ENCODE results near the gene SUSD6. TPM values are rescaled to one million over a fixed set of nuclear protein-coding genes. Genes with fewer than 3 reads are reported as not detected.
A peak's percentile ranks its signal among the peaks of the same experiment; 100 is the strongest.

SUSD6 gene
- total RNA-seq, 1 donor from 2014 or later: 68.9 TPM

- DNase-seq (ENCODE audit: low spot score) (no peak), ATAC-seq (no peak)
- intact Hi-C loops (cut with DNase I): no loop called here
Measured at GRCh38 chr14:69663300-69663643, 51.9 kb downstream of the SUSD6 start.

GRCh38 chr14:69664265-69664664 lies 52.9 kb downstream of the SUSD6 start:
- DNase-seq (ENCODE audit: low spot score) (no peak), ATAC-seq (no peak)
- intact Hi-C loops (cut with DNase I): no loop called here

- peak; percentile 31 for ATAC-seq
- intact Hi-C loops (cut with DNase I): no loop called here
- no peak for DNase-seq (ENCODE audit: low spot score)
Measured at GRCh38 chr14:69664865-69665526, 53.6 kb downstream of the SUSD6 start.

- intact Hi-C loops (cut with DNase I): no loop called here
Measured at GRCh38 chr14:69665631-69666030, 54.2 kb downstream of the SUSD6 start.

GRCh38 chr14:69666112-69666511 lies 54.7 kb downstream of the SUSD6 start:
- ATAC-seq (peak; percentile 13), DNase-seq (ENCODE audit: low spot score) (no peak)
- intact Hi-C loops (cut with DNase I): no loop called here

More at GRCh38 chr14:69665631-69666030, 54.2 kb downstream of the SUSD6 start:
- DNase-seq (ENCODE audit: low spot score): no peak
- peak; percentile 6 for ATAC-seq

GRCh38 chr14:69666690-69667211 lies 55.4 kb downstream of the SUSD6 start:
- DNase-seq (ENCODE audit: low spot score) (no peak), ATAC-seq (peak; percentile 35)
- intact Hi-C loops (cut with DNase I): no loop called here

- intact Hi-C loops (cut with DNase I): no loop called here
- ATAC-seq: no peak
- no peak for DNase-seq (ENCODE audit: low spot score)
Measured at GRCh38 chr14:69667938-69668335, 56.5 kb downstream of the SUSD6 start.

GRCh38 chr14:69669375-69669774 lies 58.0 kb downstream of the SUSD6 start:
- no peak for ATAC-seq
- no peak for DNase-seq (ENCODE audit: low spot score)
- intact Hi-C loops (cut with DNase I): no loop called here

GRCh38 chr14:69670093-69670492 lies 58.7 kb downstream of the SUSD6 start:
- no peak for ATAC-seq
- no peak for DNase-seq (ENCODE audit: low spot score)
- intact Hi-C loops (cut with DNase I): no loop called here

GRCh38 chr14:69671365-69672030 lies 60.1 kb downstream of the SUSD6 start:
- intact Hi-C loops (cut with DNase I): no loop called here
- no peak for DNase-seq (ENCODE audit: low spot score)
- ATAC-seq: no peak

- no peak for DNase-seq (ENCODE audit: low spot score)
- intact Hi-C loops (cut with DNase I): no loop called here
- no peak for ATAC-seq
Measured at GRCh38 chr14:69672356-69672755, 61.0 kb downstream of the SUSD6 start.

GRCh38 chr14:69673104-69673503 lies 61.7 kb downstream of the SUSD6 start:
- no peak for ATAC-seq
- intact Hi-C loops (cut with DNase I): no loop called here

GRCh38 chr14:69673578-69674305 lies 62.3 kb downstream of the SUSD6 start:
- intact Hi-C loops (cut with DNase I): no loop called here
- ATAC-seq (peak; percentile 77), DNase-seq (ENCODE audit: low spot score) (no peak)

More at GRCh38 chr14:69673104-69673503, 61.7 kb downstream of the SUSD6 start:
- DNase-seq (ENCODE audit: low spot score): no peak

GRCh38 chr14:69674546-69675244 lies 63.3 kb downstream of the SUSD6 start:
- ATAC-seq: peak; percentile 75
- no peak for DNase-seq (ENCODE audit: low spot score)
- intact Hi-C loops (cut with DNase I): no loop called here

- no peak for ATAC-seq
- DNase-seq (ENCODE audit: low spot score): no peak
- intact Hi-C loops (cut with DNase I): no loop called here
Measured at GRCh38 chr14:69675245-69675583, 63.8 kb downstream of the SUSD6 start.

GRCh38 chr14:69675877-69676416 lies 64.6 kb downstream of the SUSD6 start:
- DNase-seq (ENCODE audit: low spot score): no peak
- intact Hi-C loops (cut with DNase I): no loop called here
- no peak for ATAC-seq

GRCh38 chr14:69676723-69677122 lies 65.3 kb downstream of the SUSD6 start:
- ATAC-seq (no peak), DNase-seq (ENCODE audit: low spot score) (no peak)
- intact Hi-C loops (cut with DNase I): no loop called here

- intact Hi-C loops (cut with DNase I): no loop called here
- no peak for DNase-seq (ENCODE audit: low spot score)
- ATAC-seq: no peak
Measured at GRCh38 chr14:69680297-69680696, 68.9 kb downstream of the SUSD6 start.

- DNase-seq (ENCODE audit: low spot score): no peak
- ATAC-seq: no peak
- intact Hi-C loops (cut with DNase I): no loop called here
Measured at GRCh38 chr14:69682136-69682535, 70.7 kb downstream of the SUSD6 start.
